RWPE2 (cell line): ENCODE data around the gene HIKESHI.
"Not testable (repeated sequence)": the region's sequence is repeated elsewhere in the genome, so short reads cannot be mapped to it uniquely, and the experiment has no call there.

ENCODE experiments used
- ATAC-seq: fragments of 200-7000 bp; cut with Tn5 transposase; 3 replicates; pipeline ENCODE4 v1.9.1; 2021; ENCODE audit warnings: low read depth
- DNase-seq: peaks from one replicate; pipeline ENCODE4 v3.0.0-alpha.2; 2020; ENCODE audit warnings: low spot score
- H3K27ac ChIP-seq: fragments of 450-650 bp; 2 replicates; pipeline ENCODE4 v1.5.1; 2017; ENCODE audit warnings: mild to moderate bottlenecking; ENCODE audit not compliant: poor library complexity, severe bottlenecking
- H3K27me3 ChIP-seq: fragments of 250-450 bp; sonication (Bioruptor Pico); 2 replicates; pipeline ENCODE4 v1.5.1; 2021; ENCODE audit warnings: mild to moderate bottlenecking, moderate library complexity; ENCODE audit not compliant: insufficient read depth, poor library complexity, severe bottlenecking
- H3K36me3 ChIP-seq: fragments of 250-450 bp; sonication (Bioruptor Pico); 2 replicates; pipeline ENCODE4 v1.5.1; 2020; ENCODE audit warnings: low read depth, mild to moderate bottlenecking, moderate library complexity
- H3K4me1 ChIP-seq: fragments of 250-450 bp; sonication (Bioruptor Pico); 2 replicates; pipeline ENCODE4 v1.5.1; 2021; ENCODE audit warnings: mild to moderate bottlenecking, moderate library complexity; ENCODE audit not compliant: insufficient read depth, poor library complexity, severe bottlenecking
- H3K4me3 ChIP-seq: fragments of 250-450 bp; sonication (Bioruptor Pico); 2 replicates; pipeline ENCODE4 v1.5.1; 2021; ENCODE audit warnings: mild to moderate bottlenecking, moderate library complexity; ENCODE audit not compliant: severe bottlenecking
- H3K9me3 ChIP-seq: fragments of 250-450 bp; sonication (Bioruptor Pico); 2 replicates; pipeline ENCODE4 v1.5.1; 2021; ENCODE audit warnings: mild to moderate bottlenecking, moderate library complexity; ENCODE audit not compliant: severe bottlenecking
- TF ChIP-seq, protein P1 (sequence below): fragments of 450-650 bp; IDR thresholded peaks from one replicate; pipeline ENCODE4 v1.5.1; 2017; ENCODE audit warnings: mild to moderate bottlenecking, moderate library complexity; ENCODE audit not compliant: poor library complexity, severe bottlenecking

HIKESHI gene

DNA sequence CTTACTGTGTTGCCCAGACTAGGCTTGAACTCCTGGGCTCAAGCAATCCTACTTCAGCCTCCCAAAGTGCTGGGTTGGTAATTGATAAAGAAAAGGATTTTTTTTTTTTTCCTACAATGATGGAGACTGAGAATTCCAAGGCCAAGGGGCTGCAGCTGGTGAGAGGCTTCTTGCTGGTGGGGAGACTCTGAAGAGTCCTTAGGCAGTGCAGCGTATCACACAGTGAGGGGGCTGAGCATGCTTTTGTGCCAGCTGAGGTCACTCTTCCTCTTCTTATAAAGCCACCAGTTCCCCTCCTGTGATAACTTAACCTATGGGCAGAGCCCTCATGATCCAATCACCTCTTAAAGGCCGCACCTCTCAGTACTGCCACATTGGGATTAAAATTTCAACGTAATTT lies 44.5 kb downstream of the HIKESHI start:
- Histone ChIP-seq H3K4me3 (no peak overlapping the region), H3K9me3 (no peaks in the 10 kb centered on the region), H3K27me3 (no peaks in the 10 kb centered on the region), H3K4me1 (no peaks in the 10 kb centered on the region), H3K27ac (no peak overlapping the region), H3K36me3 (peaks cover 26% of the 10 kb centered on the region)
- TF ChIP-seq, protein P1, sequence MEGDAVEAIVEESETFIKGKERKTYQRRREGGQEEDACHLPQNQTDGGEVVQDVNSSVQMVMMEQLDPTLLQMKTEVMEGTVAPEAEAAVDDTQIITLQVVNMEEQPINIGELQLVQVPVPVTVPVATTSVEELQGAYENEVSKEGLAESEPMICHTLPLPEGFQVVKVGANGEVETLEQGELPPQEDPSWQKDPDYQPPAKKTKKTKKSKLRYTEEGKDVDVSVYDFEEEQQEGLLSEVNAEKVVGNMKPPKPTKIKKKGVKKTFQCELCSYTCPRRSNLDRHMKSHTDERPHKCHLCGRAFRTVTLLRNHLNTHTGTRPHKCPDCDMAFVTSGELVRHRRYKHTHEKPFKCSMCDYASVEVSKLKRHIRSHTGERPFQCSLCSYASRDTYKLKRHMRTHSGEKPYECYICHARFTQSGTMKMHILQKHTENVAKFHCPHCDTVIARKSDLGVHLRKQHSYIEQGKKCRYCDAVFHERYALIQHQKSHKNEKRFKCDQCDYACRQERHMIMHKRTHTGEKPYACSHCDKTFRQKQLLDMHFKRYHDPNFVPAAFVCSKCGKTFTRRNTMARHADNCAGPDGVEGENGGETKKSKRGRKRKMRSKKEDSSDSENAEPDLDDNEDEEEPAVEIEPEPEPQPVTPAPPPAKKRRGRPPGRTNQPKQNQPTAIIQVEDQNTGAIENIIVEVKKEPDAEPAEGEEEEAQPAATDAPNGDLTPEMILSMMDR = no peak
- DNase-seq (no peak), ATAC-seq (no peak)

DNA sequence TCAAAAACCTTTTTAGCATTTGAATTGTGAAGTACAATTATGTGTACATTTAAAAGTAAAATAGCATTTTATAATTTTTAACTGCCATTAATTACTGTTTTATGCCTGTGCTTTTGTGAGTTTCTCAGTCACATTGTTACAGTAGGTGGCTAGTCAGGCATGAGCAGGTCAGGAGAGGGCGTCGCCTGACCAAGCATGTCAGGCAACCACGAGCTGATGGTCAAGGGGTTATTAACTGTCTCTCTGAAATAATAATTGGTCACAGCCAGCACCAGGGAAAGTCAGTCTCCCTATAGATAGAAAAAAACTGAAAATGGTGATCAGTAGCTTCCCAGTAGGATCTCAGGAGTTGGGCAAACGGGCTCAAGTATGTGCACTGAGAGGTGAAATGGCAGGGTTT lies 53.2 kb downstream of the HIKESHI start:
- H3K9me3 ChIP-seq = no peaks in the 10 kb centered on the region
- no peak overlapping the region for H3K27ac ChIP-seq
- ATAC-seq (no peak), DNase-seq (no peak)
- no peaks in the 10 kb centered on the region for H3K4me1 ChIP-seq
- TF ChIP-seq, protein P1 = no peak
- no peak overlapping the region for H3K4me3 ChIP-seq
- H3K36me3 ChIP-seq = no peaks in the 10 kb centered on the region
- no peaks in the 10 kb centered on the region for H3K27me3 ChIP-seq

DNA sequence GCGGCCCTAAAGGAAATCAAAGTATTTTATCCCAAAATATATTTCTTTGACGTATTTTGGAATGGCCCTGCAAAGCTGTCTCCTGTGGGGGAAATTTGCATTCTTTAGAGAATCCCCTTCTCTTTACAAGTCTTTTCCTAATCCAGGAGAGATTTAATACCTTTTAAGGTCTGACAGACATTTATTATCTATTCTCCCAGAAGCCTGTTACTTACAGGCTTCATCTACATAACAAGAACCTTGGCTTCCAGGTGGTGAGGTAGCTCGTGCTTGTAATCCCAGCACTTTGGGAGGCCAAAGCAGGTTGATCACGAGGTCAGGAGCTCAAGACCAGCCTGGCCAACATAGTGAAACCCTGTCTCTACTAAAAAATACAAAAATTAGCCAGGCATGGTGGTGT lies 55.4 kb downstream of the HIKESHI start:
- not testable (repeated sequence) for DNase-seq, H3K36me3 ChIP-seq

DNA sequence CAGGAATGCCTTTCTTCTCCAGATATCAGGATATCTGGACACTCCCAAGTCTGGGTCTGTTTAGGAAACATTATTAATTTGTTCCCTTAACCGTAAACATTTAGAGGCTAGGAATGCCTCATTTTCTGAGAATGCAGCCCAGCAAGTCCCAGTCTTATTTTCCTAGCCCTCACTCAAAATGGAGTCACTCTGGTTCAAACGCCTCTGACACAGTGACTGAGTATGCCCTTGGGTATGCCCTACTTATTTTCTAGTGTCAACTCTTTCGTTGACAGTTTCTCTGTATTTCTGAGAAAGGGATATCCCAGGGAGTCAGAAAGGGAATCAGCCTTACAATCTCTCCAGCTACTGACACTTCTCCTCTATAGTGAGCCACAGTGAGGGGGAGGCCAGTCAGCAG lies 56.7 kb downstream of the HIKESHI start:
- H3K4me1 ChIP-seq = no peaks in the 10 kb centered on the region
- DNase-seq (no peak), ATAC-seq (no peak)
- H3K36me3 ChIP-seq = no peaks in the 10 kb centered on the region
- TF ChIP-seq, protein P1 = no peak
- H3K9me3 ChIP-seq = no peaks in the 10 kb centered on the region
- no peak overlapping the region for H3K27ac ChIP-seq
- H3K4me3 ChIP-seq = no peak overlapping the region
- no peaks in the 10 kb centered on the region for H3K27me3 ChIP-seq

More for the DNA sequence above, 55.4 kb downstream of the HIKESHI start:
- not testable (repeated sequence) for H3K27me3 ChIP-seq, H3K4me1 ChIP-seq, H3K9me3 ChIP-seq, H3K27ac ChIP-seq, ATAC-seq, H3K4me3 ChIP-seq

DNA sequence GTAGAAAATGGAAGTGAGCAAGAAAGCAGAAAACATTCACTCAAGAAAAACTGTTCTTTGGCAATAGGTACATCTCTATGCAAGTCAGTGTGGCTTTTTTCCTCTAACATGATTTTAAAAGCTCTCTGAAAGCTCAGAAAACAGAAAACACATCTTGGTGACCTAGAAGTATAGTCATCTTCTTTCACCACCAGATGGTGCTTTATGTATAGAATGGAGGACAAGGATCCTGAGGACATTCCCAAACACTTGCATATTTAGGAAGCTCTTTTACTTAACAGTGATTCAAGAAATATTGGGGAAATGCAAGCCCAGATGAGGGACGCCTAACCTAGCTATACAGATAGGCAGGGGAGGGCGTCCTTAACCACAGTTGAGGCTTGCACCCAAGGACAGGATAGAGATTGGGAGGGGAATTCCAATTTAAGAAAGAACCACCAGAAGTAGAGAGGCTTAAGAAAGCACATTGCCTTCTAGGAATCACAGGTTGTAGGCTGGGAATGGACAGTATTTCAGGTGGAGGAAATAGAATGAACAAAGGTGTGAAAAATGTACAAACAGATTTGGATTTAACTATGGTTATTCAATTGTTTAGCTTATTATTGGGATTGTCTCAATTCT lies 58.8 kb downstream of the HIKESHI start:
- no peak for DNase-seq

More for the DNA sequence above, 58.8 kb downstream of the HIKESHI start:
- Histone ChIP-seq H3K4me1 (no peaks in the 10 kb centered on the region), H3K9me3 (no peaks in the 10 kb centered on the region), H3K27ac (no peak overlapping the region), H3K27me3 (no peaks in the 10 kb centered on the region), H3K36me3 (no peaks in the 10 kb centered on the region), H3K4me3 (no peak overlapping the region)
- TF ChIP-seq, protein P1 = peak; percentile 68
- ATAC-seq = peak; percentile 73; the same call in 2 of the 3 replicates
